DOHH2 (cell line): ENCODE results near the gene ABCD1.

Experiments
- H3F3A ChIP-seq: fragments of 200-600 bp; sonication (generic), shearing (Covaris generic); 2 replicates; pipeline ENCODE4 v1.6.0; 2016; ENCODE audit warnings: antibody characterized with exemption, mild to moderate bottlenecking; ENCODE audit not compliant: control insufficient read depth, insufficient read depth
- H3K27ac ChIP-seq: fragments of 200-600 bp; sonication (generic); 2 replicates; pipeline ENCODE4 v1.5.1; 2014; ENCODE audit warnings: low read depth, mild to moderate bottlenecking, low read length, moderate library complexity
- H3K27me3 ChIP-seq: fragments of 200-600 bp; sonication (generic); 2 replicates; pipeline ENCODE4 v1.6.1; 2014; ENCODE audit warnings: mild to moderate bottlenecking, low read length, mixed read lengths; ENCODE audit not compliant: control insufficient read depth
- H3K36me3 ChIP-seq: fragments of 200-600 bp; sonication (generic); 2 replicates; pipeline ENCODE4 v1.6.1; 2014; ENCODE audit warnings: mild to moderate bottlenecking, low read length, moderate library complexity, mixed read lengths; ENCODE audit not compliant: control insufficient read depth
- H3K4me1 ChIP-seq: fragments of 200-600 bp; sonication (generic); 2 replicates; pipeline ENCODE4 v1.6.1; 2014; ENCODE audit warnings: mild to moderate bottlenecking, low read length, mixed read lengths; ENCODE audit not compliant: control insufficient read depth
- H3K4me2 ChIP-seq: fragments of 200-600 bp; sonication (generic); 2 replicates; pipeline ENCODE4 v1.6.0; 2014; ENCODE audit warnings: mild to moderate bottlenecking, low read length, moderate library complexity
- H3K4me3 ChIP-seq: fragments of 200-600 bp; sonication (generic); 2 replicates; pipeline ENCODE4 v1.5.1; 2014; ENCODE audit warnings: mild to moderate bottlenecking, low read length, mixed read lengths
- H3K79me2 ChIP-seq: fragments of 200-600 bp; sonication (generic); 2 replicates; pipeline ENCODE4 v1.6.1; 2014; ENCODE audit warnings: mild to moderate bottlenecking, low read length, mixed read lengths; ENCODE audit not compliant: control insufficient read depth
- H3K9me2 ChIP-seq: fragments of 200-600 bp; sonication (generic); replicated peaks from 2 replicates; pipeline ENCODE4 v1.6.1; 2014; ENCODE audit warnings: mild to moderate bottlenecking, low read length, mixed read lengths; ENCODE audit not compliant: control insufficient read depth
- H3K9me3 ChIP-seq: fragments of 200-600 bp; sonication (generic); 2 replicates; pipeline ENCODE4 v1.6.1; 2014; ENCODE audit warnings: antibody characterized with exemption, low read length, mixed read lengths; ENCODE audit not compliant: control insufficient read depth, insufficient read depth
- H4K20me1 ChIP-seq: fragments of 200-600 bp; sonication (generic); 2 replicates; pipeline ENCODE4 v1.6.0; 2014; ENCODE audit warnings: low read depth, mild to moderate bottlenecking, antibody characterized with exemption, low read length, moderate library complexity; ENCODE audit not compliant: control insufficient read depth, insufficient read depth
- CTCF ChIP-seq: fragments of 200-600 bp; sonication (generic); IDR thresholded peaks from one replicate; pipeline ENCODE4 v1.5.1; 2014; ENCODE audit warnings: antibody characterized with exemption, mild to moderate bottlenecking, low read depth, low read length; ENCODE audit not compliant: poor library complexity, severe bottlenecking
- EZH2phosphoT487 ChIP-seq: fragments of 200-600 bp; sonication (generic); IDR thresholded peaks from 2 replicates; pipeline ENCODE4 v1.6.1; 2017; ENCODE audit warnings: borderline replicate concordance, mild to moderate bottlenecking, antibody characterized with exemption, low read length, moderate library complexity, mixed read lengths

ABCD1 gene

GRCh38 chrX:153792368-153792767 is 67.7 kb downstream of the ABCD1 start:
- TF ChIP-seq EZH2phosphoT487, result no peak
- no peak for TF ChIP-seq CTCF
- Histone ChIP-seq H3K79me2 (peaks cover 55% of the 10 kb centered on the region), H3F3A (no peaks in the 10 kb centered on the region), H3K9me2 (no peaks in the 10 kb centered on the region), H4K20me1 (no peaks in the 10 kb centered on the region), H3K9me3 (no peaks in the 10 kb centered on the region), H3K4me1 (peaks cover 20% of the 10 kb centered on the region), H3K4me3 (no peak overlapping the region; the same call in 1 of the 2 replicates), H3K27me3 (no peaks in the 10 kb centered on the region), H3K36me3 (peaks cover 18% of the 10 kb centered on the region), H3K27ac (no peak overlapping the region), H3K4me2 (no peak overlapping the region)

GRCh38 chrX:153793291-153793690 is 68.6 kb downstream of the ABCD1 start:
- H3K27me3 ChIP-seq, result no peaks in the 10 kb centered on the region
- peaks cover 20% of the 10 kb centered on the region for H3K4me1 ChIP-seq
- peak overlapping the region; percentile 67 for H3K27ac ChIP-seq
- peaks cover 55% of the 10 kb centered on the region for H3K79me2 ChIP-seq
- no peaks in the 10 kb centered on the region for H3K9me2 ChIP-seq
- no peaks in the 10 kb centered on the region for H3F3A ChIP-seq
- peak overlapping the region; percentile 84 for H3K4me2 ChIP-seq
- H3K36me3 ChIP-seq, result peaks cover 23% of the 10 kb centered on the region
- no peaks in the 10 kb centered on the region for H4K20me1 ChIP-seq
- no peaks in the 10 kb centered on the region for H3K9me3 ChIP-seq
- no peak for TF ChIP-seq EZH2phosphoT487
- no peak for TF ChIP-seq CTCF
- peak overlapping the region; percentile 79 for H3K4me3 ChIP-seq
